Neural cell (in vitro differentiated cells): ENCODE data around the gene UBXN6. TPM values are rescaled to one million over a fixed set of nuclear protein-coding genes. Genes with fewer than 3 reads are reported as not detected.

Experiments
- H2AFZ ChIP-seq: fragments of 200-600, 300-800 bp; sonication (generic), shearing (Covaris generic); 2 replicates; pipeline ENCODE4 v1.6.0; 2014; ENCODE audit warnings: low read depth, mild to moderate bottlenecking, antibody characterized with exemption, low read length, moderate library complexity
- H3F3A ChIP-seq: fragments of 200-600 bp; shearing (Covaris generic); 2 replicates; pipeline ENCODE4 v1.6.1; 2016; ENCODE audit warnings: mild to moderate bottlenecking, moderate library complexity, mixed read lengths, antibody characterized with exemption, low read length; ENCODE audit not compliant: insufficient read depth, poor library complexity, severe bottlenecking
- H3K27ac ChIP-seq: fragments of 200-600, 300-800 bp; sonication (generic), shearing (Covaris generic); 2 replicates; pipeline ENCODE4 v1.5.1; 2014; ENCODE audit warnings: mild to moderate bottlenecking, low read length, moderate library complexity
- H3K27me3 ChIP-seq: fragments of 300-800, 200-600 bp; sonication (generic), shearing (Covaris generic); 2 replicates; pipeline ENCODE4 v1.6.0; 2014; ENCODE audit warnings: mild to moderate bottlenecking, low read depth, low read length, moderate library complexity; ENCODE audit not compliant: insufficient read depth
- H3K36me3 ChIP-seq: fragments of 300-800, 200-600 bp; sonication (generic), shearing (Covaris generic); 2 replicates; pipeline ENCODE4 v1.5.1; 2014; ENCODE audit warnings: mild to moderate bottlenecking, antibody characterized with exemption, low read length, moderate library complexity; ENCODE audit not compliant: insufficient read depth
- H3K4me2 ChIP-seq: fragments of 300-800, 200-600 bp; sonication (generic), shearing (Covaris generic); 2 replicates; pipeline ENCODE4 v1.6.0; 2014; ENCODE audit warnings: mild to moderate bottlenecking, low read length
- H3K4me3 ChIP-seq: fragments of 300-800, 200-600 bp; sonication (generic), shearing (Covaris generic); 2 replicates; pipeline ENCODE4 v1.5.1; 2014; ENCODE audit warnings: mild to moderate bottlenecking, low read length, moderate library complexity
- H3K79me2 ChIP-seq: fragments of 200-600 bp; shearing (Covaris generic); replicated peaks from 2 replicates; pipeline ENCODE4 v1.6.0; 2014; ENCODE audit warnings: mild to moderate bottlenecking, low read length, moderate library complexity; ENCODE audit not compliant: insufficient read depth
- H3K9ac ChIP-seq: fragments of 300-800, 200-600 bp; sonication (generic), shearing (Covaris generic); 2 replicates; pipeline ENCODE4 v1.6.1; 2016; ENCODE audit warnings: mild to moderate bottlenecking, low read length, mixed read lengths
- H3K9me2 ChIP-seq: fragments of 200-600 bp; shearing (Covaris generic); 2 replicates; pipeline ENCODE4 v1.6.1; 2016; ENCODE audit warnings: mild to moderate bottlenecking, low read length, mixed read lengths; ENCODE audit not compliant: insufficient read depth
- H3K9me3 ChIP-seq: fragments of 200-600, 300-800 bp; sonication (generic), shearing (Covaris generic); 2 replicates; pipeline ENCODE4 v1.6.1; 2016; ENCODE audit warnings: mild to moderate bottlenecking, mixed run types, low read length, moderate library complexity, mixed read lengths
- H4K20me1 ChIP-seq: fragments of 200-600 bp; shearing (Covaris generic); 2 replicates; pipeline ENCODE4 v1.6.1; 2016; ENCODE audit warnings: mild to moderate bottlenecking, mixed run types; ENCODE audit not compliant: insufficient read depth
- CTCF ChIP-seq: fragments of 450-650 bp; IDR thresholded peaks from 2 replicates; pipeline ENCODE4 v1.5.1; 2014; ENCODE audit warnings: antibody characterized with exemption, mild to moderate bottlenecking, moderate library complexity; ENCODE audit not compliant: poor library complexity, severe bottlenecking
- EP300 ChIP-seq: fragments of 450-650 bp; conservative IDR thresholded peaks from 2 replicates; pipeline ENCODE4 v1.6.1; 2014; ENCODE audit warnings: antibody characterized with exemption, mild to moderate bottlenecking, moderate library complexity; ENCODE audit not compliant: poor library complexity, severe bottlenecking
- EZH2 ChIP-seq: fragments of 200-600, 300-800 bp; shearing (Covaris generic), sonication (generic); IDR thresholded peaks from 2 replicates; pipeline ENCODE4 v1.6.1; 2014; ENCODE audit warnings: antibody characterized with exemption, low read length, borderline replicate concordance, mild to moderate bottlenecking; ENCODE audit not compliant: insufficient read depth, poor library complexity, severe bottlenecking
- MXI1 ChIP-seq: fragments of 450-650 bp; conservative IDR thresholded peaks from 2 replicates; pipeline ENCODE4 v1.6.1; 2014; ENCODE audit warnings: antibody characterized with exemption, mild to moderate bottlenecking; ENCODE audit not compliant: poor library complexity, severe bottlenecking
- POLR2AphosphoS5 ChIP-seq: IDR thresholded peaks from 2 replicates; pipeline ENCODE4 v1.6.1; 2012
- RAD21 ChIP-seq: fragments of 450-650 bp; conservative IDR thresholded peaks from 2 replicates; pipeline ENCODE4 v1.6.1; 2014; ENCODE audit warnings: antibody characterized with exemption, mild to moderate bottlenecking, moderate library complexity
- REST ChIP-seq: IDR thresholded peaks from 2 replicates; pipeline ENCODE4 v1.6.1; 2012; ENCODE audit warnings: borderline replicate concordance
- SMC3 ChIP-seq: fragments of 450-650 bp; conservative IDR thresholded peaks from 2 replicates; pipeline ENCODE4 v1.6.1; 2014; ENCODE audit warnings: antibody characterized with exemption, mild to moderate bottlenecking, moderate library complexity; ENCODE audit not compliant: poor library complexity
- TAF1 ChIP-seq: IDR thresholded peaks from 2 replicates; pipeline ENCODE4 v1.6.1; 2012; ENCODE audit warnings: low read depth
- polyA plus RNA-seq: library from polyadenylated mRNA; depleted of rRNA; stranded (reverse); fragments of >200 nt; gene quantifications from 2 replicates; pipeline ENCODE4 v1.2.3, GENCODE V29; 2014

Gene UBXN6
- polyA plus RNA-seq, 1 donor from 2014 or later: 102 TPM

GRCh38 chr19:4501691-4502090 is 44.1 kb upstream of the UBXN6 start:
- H3F3A ChIP-seq: no peaks in the 10 kb centered on the region
- H3K36me3 ChIP-seq: no peaks in the 10 kb centered on the region
- H3K79me2 ChIP-seq: no peaks in the 10 kb centered on the region
- H2AFZ ChIP-seq: no peak overlapping the region
- no peak overlapping the region for H3K27ac ChIP-seq
- no peaks in the 10 kb centered on the region for H3K9me2 ChIP-seq
- no peak overlapping the region for H3K4me2 ChIP-seq
- H4K20me1 ChIP-seq: no peaks in the 10 kb centered on the region
- no peaks in the 10 kb centered on the region for H3K27me3 ChIP-seq
- H3K9me3 ChIP-seq: no peaks in the 10 kb centered on the region
- no peak overlapping the region for H3K4me3 ChIP-seq
- no peak overlapping the region for H3K9ac ChIP-seq
- TF ChIP-seq EZH2 (no peak), REST (no peak), MXI1 (no peak), SMC3 (no peak), EP300 (no peak), POLR2AphosphoS5 (no peak), TAF1 (no peak), RAD21 (no peak), CTCF (no peak)

- Histone ChIP-seq H3F3A (no peaks in the 10 kb centered on the region), H3K79me2 (no peaks in the 10 kb centered on the region), H2AFZ (no peak overlapping the region), H3K9me3 (no peaks in the 10 kb centered on the region), H3K27ac (no peak overlapping the region), H3K4me3 (no peak overlapping the region), H3K9ac (no peak overlapping the region), H3K27me3 (no peaks in the 10 kb centered on the region), H3K36me3 (no peaks in the 10 kb centered on the region), H3K9me2 (no peaks in the 10 kb centered on the region), H3K4me2 (no peak overlapping the region), H4K20me1 (no peaks in the 10 kb centered on the region)
- TF ChIP-seq EP300 (no peak), RAD21 (no peak), REST (no peak), CTCF (no peak), EZH2 (no peak), POLR2AphosphoS5 (no peak), TAF1 (no peak), SMC3 (no peak), MXI1 (no peak)
Measured at GRCh38 chr19:4500841-4501591, 43.4 kb upstream of the UBXN6 start.
